Medulla oblongata (tissue), 1 donor: ENCODE data around the gene KCNMA1.
A peak's percentile ranks its signal among the peaks of the same experiment; 100 is the strongest.
"Not testable (repeated sequence)": the region's sequence is repeated elsewhere in the genome, so short reads cannot be mapped to it uniquely, and the experiment has no call there.

ENCODE experiments used
- DNase-seq: peaks from one replicate; pipeline ENCODE4 v3.0.0-alpha.2; 2015; ENCODE audit errors: extremely low spot score

KCNMA1 gene

GRCh38 chr10:77584938-77585337 is 52.7 kb downstream of the KCNMA1 start:
- no peak for DNase-seq

GRCh38 chr10:77583527-77583926 is 54.1 kb downstream of the KCNMA1 start:
- DNase-seq, result no peak

DNA sequence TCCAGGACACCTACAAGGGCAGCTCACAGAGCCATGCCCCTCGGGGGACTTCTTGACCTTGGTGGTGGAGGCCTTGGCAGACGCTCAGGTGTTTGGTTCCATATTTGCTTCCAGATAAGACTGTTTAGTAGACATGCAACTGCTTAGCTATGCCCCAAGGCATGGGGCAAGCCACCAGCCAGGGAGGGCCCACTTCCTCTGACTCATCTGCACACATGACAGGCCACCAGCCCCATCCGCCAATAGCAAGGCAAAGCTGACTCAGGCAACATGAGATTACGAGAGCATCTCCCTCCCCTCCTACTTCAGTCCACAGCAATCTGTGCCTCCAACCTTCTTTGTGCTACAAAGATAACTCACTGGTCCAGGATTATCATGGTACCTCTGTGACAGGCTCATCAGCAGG is 54.9 kb downstream of the KCNMA1 start:
- DNase-seq, result no peak

DNA sequence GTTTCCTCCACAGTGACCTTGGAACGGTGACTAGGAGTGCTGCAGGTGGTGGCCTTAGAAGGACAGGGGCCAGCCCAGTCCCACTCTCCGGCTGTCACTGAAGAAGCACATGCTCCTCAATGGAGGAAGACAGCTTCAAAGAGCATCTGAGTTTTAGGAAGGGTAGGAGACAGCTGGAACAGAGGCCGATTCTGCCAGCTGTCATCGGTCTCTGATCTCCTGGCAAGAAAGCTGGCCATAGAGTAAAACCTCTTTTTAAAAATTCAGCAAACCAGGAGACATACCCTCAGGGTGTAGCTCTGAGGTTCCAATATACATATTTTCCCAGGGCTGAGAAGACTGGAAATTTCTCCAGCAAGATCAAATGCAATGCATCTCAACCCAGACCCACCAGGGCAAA is 55.9 kb downstream of the KCNMA1 start:
- DNase-seq, result no peak

DNA sequence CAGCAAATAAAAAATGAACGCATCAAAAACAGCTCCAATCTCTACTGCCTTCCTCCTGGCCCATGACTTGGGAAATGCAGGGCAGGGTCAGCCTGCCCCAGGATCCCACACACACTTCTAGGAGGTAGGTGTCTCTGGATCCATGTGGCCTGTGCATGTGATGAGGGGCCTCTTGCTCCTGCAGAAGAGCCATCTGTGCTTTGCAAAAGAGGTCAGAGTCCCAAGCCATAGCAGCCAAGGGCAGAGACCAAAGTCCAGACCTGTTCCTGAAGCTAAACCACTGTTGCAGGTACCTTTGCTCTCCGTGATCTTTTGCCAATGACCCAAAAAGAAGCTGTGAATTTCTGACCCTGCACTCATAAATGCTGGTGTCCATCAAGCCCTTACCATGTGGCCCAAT is 57.1 kb downstream of the KCNMA1 start:
- no peak for DNase-seq

DNA sequence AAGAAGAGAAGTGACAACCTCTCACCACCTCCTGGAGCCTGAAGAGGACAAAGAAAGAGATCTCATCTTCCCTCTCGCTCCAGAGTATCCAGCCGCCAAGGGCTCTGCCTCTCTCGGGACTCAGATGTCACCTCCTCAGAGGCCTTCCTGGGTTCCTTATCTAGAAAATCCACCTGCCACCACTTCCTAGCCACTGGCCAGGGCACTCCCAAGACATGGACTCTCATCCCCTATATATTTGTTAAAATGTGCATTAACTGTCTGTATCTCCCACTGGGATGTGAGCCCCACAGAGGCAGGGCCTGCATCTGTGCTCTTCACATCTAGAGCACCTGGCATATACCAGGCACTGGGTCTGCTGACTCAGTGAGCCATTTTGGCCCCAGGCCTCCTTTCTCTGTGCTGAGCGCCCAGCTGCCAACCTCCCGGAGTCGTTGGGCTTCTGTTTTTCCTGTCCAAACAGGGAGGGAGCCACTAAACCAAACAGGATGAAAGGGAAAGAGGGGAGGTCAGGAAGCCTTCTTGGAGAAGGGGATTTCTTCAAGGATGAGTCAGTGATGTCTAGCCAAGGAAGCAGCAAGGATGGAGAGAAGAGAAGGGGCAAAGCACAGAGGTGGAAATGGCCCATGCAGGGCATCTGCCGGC is 58.9 kb downstream of the KCNMA1 start:
- DNase-seq, result no peak

DNA sequence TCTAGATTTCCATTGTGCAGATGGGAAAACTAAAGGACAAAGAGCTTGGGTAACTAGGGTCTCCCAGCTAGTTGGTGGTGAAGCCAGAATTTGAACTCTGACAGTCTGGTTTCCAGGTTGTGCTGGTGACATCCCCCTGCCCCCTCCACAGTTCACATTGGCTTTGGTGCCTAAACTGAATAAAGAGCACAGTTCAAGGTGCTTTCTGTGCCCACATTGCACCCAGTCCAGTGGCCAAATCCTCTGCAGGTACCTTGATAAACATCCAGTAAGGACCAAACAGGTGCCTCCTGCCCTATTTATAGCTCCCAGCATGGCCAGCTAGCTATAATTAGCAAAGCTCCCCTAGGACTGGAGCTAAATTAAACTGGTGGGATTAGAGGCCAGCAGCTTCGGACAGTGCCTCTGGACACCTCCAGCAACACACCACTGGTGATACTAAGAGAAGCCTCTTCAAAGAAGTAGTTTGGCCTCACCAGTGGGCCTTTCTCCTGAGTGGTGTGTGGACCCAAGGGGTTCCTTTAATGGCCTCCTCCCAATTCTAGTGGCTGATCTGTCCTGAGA is 59.9 kb downstream of the KCNMA1 start:
- no peak for DNase-seq

DNA sequence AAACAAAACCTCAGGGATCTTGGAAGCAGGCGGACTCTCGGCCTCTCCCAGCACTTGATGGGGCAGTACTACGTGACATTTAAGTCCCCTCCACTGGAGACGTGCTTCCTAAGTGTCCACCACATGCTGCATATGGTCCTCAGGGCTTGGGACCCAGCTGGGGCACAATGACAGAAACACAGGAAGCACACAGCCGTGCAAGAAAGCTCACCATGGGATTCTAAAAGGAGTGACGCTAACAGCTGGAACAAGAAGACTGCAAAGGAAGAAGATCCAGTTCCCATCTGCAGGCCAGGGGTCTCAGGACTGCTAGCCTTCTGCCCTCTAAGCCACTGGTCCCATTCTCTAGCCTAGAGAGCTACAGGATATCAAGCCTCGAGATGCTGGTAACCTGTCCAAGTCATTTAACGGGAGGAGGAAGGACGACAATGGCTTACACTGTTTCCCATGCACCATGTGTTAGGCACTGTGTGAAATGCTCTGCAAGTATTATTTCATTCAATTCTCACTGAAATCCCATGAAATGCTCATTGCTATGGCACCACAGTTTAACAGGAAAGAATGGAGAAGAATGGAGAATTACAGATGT is 61.1 kb downstream of the KCNMA1 start:
- DNase-seq, result peak; percentile 48

DNA sequence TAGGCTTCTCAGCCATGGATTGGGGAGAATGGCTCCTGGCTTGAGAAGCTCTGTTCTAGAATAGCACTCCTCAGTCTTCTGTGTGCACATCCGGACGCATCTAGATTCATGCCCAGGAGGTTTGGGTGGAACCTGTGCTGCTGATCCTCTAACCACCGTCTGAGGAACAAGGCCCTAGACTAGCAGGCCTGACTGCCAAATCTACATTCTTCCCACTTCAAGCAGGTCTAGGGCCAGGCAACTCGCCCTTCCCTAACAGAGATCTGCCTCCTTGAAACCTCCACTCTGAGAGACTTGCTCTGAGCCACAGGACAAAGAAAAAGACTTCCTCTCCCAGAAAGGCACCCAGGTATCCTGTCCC is 61.6 kb downstream of the KCNMA1 start:
- DNase-seq, result no peak

DNA sequence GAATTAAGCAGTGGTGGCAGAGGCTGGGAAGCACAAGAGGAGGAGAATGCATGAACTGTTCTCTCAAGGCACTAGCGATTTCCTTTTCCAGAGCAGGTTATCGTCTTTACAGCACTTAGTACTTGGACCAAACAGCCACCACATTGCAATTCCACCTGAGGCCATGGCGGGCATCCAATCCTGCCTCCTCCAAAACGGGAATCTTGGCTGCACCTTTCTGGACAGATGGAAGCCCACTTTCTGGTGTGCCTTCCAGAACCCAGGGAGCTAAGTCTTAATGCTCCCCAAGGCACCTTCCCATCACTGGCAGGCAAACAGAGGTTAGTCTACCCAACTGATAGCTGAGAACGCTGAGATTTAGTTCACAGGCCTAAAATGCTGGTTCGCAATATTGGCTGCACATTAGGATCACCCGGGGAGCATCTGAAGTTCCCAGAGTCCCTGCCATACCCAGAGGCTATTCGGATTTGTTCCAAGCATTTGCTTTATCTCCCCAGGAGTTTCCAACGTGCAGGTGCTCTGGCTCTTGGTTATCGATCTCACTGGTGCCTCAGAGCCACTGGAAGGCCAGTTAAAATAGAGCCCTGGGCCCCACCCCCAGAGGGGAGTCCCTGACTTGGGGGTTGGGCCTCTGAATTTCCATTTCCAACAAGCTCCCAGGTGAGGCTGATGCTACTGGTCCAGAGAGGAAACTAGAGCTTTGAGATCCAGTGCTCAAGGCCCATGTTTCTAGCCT is 62.2 kb downstream of the KCNMA1 start:
- DNase-seq, result no peak

DNA sequence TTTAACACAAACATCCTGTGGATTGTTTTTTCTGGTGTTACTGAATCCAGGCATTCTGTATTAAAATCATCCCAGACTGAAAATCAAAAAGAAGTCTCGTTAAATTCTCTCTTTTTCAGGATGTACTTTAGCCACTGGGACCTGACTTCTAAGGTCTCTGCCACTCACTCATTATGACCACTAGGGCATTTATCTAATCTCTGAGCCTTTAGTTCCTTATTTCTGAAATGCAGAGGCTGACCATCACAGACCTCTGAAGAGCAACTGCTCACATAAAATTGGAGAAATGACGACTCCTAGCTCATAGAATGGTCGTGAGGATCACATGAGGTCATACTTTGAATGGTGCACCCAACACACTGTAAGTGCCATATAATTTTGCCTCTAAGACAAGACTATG is 63.2 kb downstream of the KCNMA1 start:
- DNase-seq, result no peak

DNA sequence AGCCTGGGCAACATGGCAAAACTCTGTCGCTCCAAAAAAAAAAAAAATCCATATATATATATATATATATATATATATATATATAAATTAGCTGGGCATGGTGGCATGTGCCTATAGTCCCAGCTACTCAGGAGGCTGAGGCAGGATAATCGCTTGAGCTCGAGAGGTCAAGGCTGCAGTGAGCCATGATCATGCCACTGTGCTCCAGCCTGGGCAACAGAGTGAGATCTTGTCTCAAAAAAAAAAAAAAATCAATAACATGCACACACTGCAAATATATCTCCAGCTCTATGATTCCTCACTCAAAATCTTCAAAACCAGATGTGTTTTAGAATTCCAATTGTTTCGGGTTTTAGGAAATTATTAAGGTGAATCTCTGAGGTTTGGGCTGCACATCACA is 65.1 kb downstream of the KCNMA1 start:
- DNase-seq, result not testable (repeated sequence)

DNA sequence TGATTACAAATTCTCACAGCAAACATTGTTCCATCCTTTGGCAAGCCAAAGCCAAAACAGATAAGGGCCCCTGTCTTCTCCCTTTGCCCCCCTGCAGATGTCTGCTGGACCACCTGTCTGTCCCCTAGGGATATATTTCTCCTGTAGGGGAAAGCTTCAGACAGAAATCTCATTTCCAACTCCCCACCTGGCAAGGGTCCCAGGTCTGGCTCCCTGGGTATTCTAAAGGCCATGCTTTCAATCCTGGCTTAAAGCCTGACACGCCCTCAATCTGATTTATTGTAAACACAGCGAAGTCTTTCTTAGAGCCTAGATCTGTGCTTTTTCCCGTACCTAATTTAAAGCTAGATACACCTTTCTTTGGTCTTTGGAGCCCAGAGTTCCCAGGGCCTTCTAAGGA is 66.1 kb downstream of the KCNMA1 start:
- DNase-seq, result no peak

DNA sequence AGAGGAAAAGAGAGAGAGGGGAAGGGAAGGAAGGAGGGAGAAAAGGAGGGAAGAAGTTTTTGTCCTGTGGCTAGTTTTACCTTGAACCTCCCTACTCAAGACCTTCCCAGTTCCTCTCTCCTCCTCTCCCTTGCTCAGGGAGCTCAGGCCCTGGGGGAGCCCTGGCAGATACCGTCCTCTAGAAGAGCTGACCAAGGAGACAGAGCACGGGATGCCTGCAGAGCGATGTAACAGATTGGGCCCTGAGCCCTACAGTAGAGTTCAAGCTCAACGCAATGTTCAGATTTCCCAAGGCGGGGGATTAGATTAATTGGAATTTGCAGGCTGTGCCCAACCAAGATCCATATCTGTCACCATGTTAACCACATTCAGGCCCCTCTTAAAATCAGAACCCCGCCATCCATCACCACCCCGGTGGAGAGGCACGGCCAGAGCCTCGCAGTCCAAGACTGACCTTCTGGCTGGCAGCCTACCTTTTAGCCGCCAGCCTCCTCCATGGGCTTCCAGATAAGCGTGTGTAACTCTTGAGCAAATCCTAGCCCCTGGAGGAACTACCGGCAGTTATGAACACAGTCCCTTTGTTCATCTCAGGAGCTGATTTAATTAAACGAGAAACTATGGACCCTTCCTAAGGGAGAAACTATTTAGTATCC is 70.6 kb downstream of the KCNMA1 start:
- no peak for DNase-seq

- no peak for DNase-seq
Measured at GRCh38 chr10:77566236-77566635, 71.4 kb downstream of the KCNMA1 start.

- DNase-seq, result no peak
Measured at GRCh38 chr10:77565590-77566023, 72.0 kb downstream of the KCNMA1 start.

GRCh38 chr10:77564731-77565589 is 72.6 kb downstream of the KCNMA1 start:
- no peak for DNase-seq

GRCh38 chr10:77563638-77564270 is 73.9 kb downstream of the KCNMA1 start:
- no peak for DNase-seq

GRCh38 chr10:77562742-77563141 is 74.9 kb downstream of the KCNMA1 start:
- DNase-seq, result no peak

DNA sequence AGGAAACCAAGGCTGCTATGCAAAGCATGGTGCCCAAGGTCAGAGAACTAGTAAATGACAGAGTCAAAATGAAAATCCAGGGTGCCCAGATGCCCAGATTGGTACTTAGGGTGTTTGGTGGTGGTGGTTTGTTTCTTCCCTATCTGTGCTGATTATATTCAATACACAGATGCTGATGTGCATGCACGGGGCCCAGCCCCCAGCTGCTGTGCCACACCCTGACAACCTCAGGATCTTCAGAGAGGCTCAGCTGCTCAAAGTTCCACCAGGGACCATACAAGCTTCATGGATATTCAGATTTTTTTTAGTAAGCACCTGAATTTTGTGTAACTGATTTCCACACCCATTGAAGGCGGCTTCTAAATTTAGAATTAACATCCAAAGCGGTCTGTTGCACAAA is 75.6 kb downstream of the KCNMA1 start:
- DNase-seq, result no peak

GRCh38 chr10:77560471-77560870 is 77.1 kb downstream of the KCNMA1 start:
- no peak for DNase-seq
